Peyer's patch (tissue), 4 donors: Measurements from ENCODE around the gene LGALS7B.

Experiments
- CTCF ChIP-seq, 6 experiments: fragments of 450-650 bp in 4 of 6; fragments of 200-600 bp in 2 of 6; sonication (generic) in 1 of 6; IDR thresholded peaks; one replicate each; pipeline ENCODE4 v1.5.1; 2017 to 2019; ENCODE audit warnings: antibody characterized with exemption in 6 of 6, mild to moderate bottlenecking in 3 of 6, moderate library complexity in 1 of 6
- POLR2A ChIP-seq, 2 donors: fragments of 450-650 bp; IDR thresholded peaks; one replicate each; pipeline ENCODE4 v1.5.1; 2017; ENCODE audit warnings: antibody characterized with exemption in 2 of 2, mild to moderate bottlenecking in 2 of 2, moderate library complexity in 2 of 2

GRCh38 chr19:38816131-38816750 is 27.2 kb downstream of the LGALS7B start:
- TF ChIP-seq CTCF (IDR thresholded peaks at IDR 0.05) (no peak), POLR2A (IDR thresholded peaks at IDR 0.05) (no peak)
